SK-N-SH (cell line): ENCODE data around the gene CRIM1. TPM values are rescaled to one million over a fixed set of nuclear protein-coding genes. Genes with fewer than 3 reads are reported as not detected.

Experiments
- CTCF ChIA-PET: fragments of 300-600, 350-600 bp; formaldehyde crosslinking; extraction: SDS; loops from one replicate; lab custom pipeline; 2021; lab: Yijun Ruan, JAX
- POLR2A ChIA-PET: fragments of 350-600 bp; sonication (Branson Sonifier 250); formaldehyde crosslinking; extraction: SDS; loops from one replicate; lab custom pipeline; 2020; ENCODE audit warnings: antibody characterized with exemption, inconsistent platforms; lab: Yijun Ruan, JAX
- DNase-seq: peaks from one replicate; pipeline ENCODE4 v3.0.0; 2012
- H2AFZ ChIP-seq: fragments of 200-600 bp; sonication (generic); 2 replicates; pipeline ENCODE4 v1.8.1; 2016; ENCODE audit warnings: antibody characterized with exemption, mild to moderate bottlenecking, low read depth
- H3F3A ChIP-seq: fragments of 200-600 bp; sonication (generic); replicated peaks from 2 replicates; pipeline ENCODE3; 2016; ENCODE audit warnings: antibody characterized with exemption, mild to moderate bottlenecking; ENCODE audit not compliant: insufficient read depth
- H3K27ac ChIP-seq, 2 experiments: fragments of 200-500 bp in 1 of 2; fragments of 200-600 bp in 1 of 2; sonication (Bioruptor generic) in 1 of 2; sonication (generic), shearing (Covaris generic) in 1 of 2; 2 replicates each; pipeline versions ENCODE4 v1.5.1 to v1.6.1; 2014 to 2016; ENCODE audit warnings: low read depth in 2 of 2, inconsistent platforms in 1 of 2, low read length in 1 of 2, mild to moderate bottlenecking in 1 of 2, mixed read lengths in 1 of 2
- H3K27me3 ChIP-seq: fragments of 200-600 bp; sonication (generic), shearing (Covaris generic); 2 replicates; pipeline ENCODE4 v1.6.1; 2016; ENCODE audit warnings: mixed run types; ENCODE audit not compliant: insufficient read depth
- H3K36me3 ChIP-seq, 2 experiments: fragments of 200-500 bp in 1 of 2; fragments of 200-600 bp in 1 of 2; sonication (Bioruptor generic) in 1 of 2; sonication (generic) in 1 of 2; replicated peaks in 1 of 2; 2 replicates each; pipeline versions ENCODE3 to v1.5.1; 2014 to 2016; ENCODE audit warnings: low read length in 1 of 2, mild to moderate bottlenecking in 1 of 2; ENCODE audit not compliant: insufficient read depth in 2 of 2, control insufficient read depth in 1 of 2
- H3K4me1 ChIP-seq, 2 experiments: fragments of 200-500 bp in 1 of 2; fragments of 200-600 bp in 1 of 2; sonication (Bioruptor generic) in 1 of 2; sonication (generic), shearing (Covaris generic) in 1 of 2; 2 replicates each; pipeline versions ENCODE4 v1.5.1 to v1.6.1; 2014 to 2016; ENCODE audit warnings: low read depth in 1 of 2, low read length in 1 of 2, mixed run types in 1 of 2; ENCODE audit not compliant: insufficient read depth in 2 of 2, control insufficient read depth in 1 of 2
- H3K4me2 ChIP-seq: fragments of 200-600 bp; sonication (generic), shearing (Covaris generic); 2 replicates; pipeline ENCODE4 v1.6.1; 2017; ENCODE audit warnings: mixed run types
- H3K4me3 ChIP-seq, 2 experiments: fragments of 200-500 bp in 1 of 2; fragments of 200-600 bp in 1 of 2; sonication (Bioruptor generic) in 1 of 2; sonication (generic), shearing (Covaris generic) in 1 of 2; 2 replicates each; pipeline versions ENCODE4 v1.5.1 to v1.8.1; 2014 to 2016; ENCODE audit warnings: low read depth in 2 of 2, inconsistent platforms in 1 of 2, low read length in 1 of 2, mild to moderate bottlenecking in 1 of 2, mixed read lengths in 1 of 2, moderate library complexity in 1 of 2
- H3K79me2 ChIP-seq: fragments of 200-600 bp; sonication (generic); 2 replicates; pipeline ENCODE4 v1.8.1; 2017; ENCODE audit warnings: mild to moderate bottlenecking; ENCODE audit not compliant: insufficient read depth
- H3K9ac ChIP-seq: fragments of 200-600 bp; sonication (generic); 2 replicates; pipeline ENCODE4 v1.6.1; 2017; ENCODE audit warnings: mixed run types
- H3K9me2 ChIP-seq: fragments of 200-600 bp; sonication (generic); 2 replicates; pipeline ENCODE4 v1.6.1; 2017; ENCODE audit warnings: mixed run types
- H3K9me3 ChIP-seq: fragments of 200-600 bp; sonication (generic); 2 replicates; pipeline ENCODE4 v1.6.1; 2017; ENCODE audit warnings: mixed run types, mild to moderate bottlenecking, moderate library complexity
- H4K20me1 ChIP-seq: fragments of 200-600 bp; sonication (generic); 2 replicates; pipeline ENCODE4 v1.6.1; 2017; ENCODE audit warnings: mild to moderate bottlenecking, mixed run types; ENCODE audit not compliant: insufficient read depth
- ELF1 ChIP-seq: IDR thresholded peaks from 2 replicates; pipeline ENCODE4 v1.4.0; 2012
- NRF1 ChIP-seq: IDR thresholded peaks from 2 replicates; pipeline ENCODE4 v1.6.1; 2012; ENCODE audit warnings: low read depth, mild to moderate bottlenecking, low read length
- RAD21 ChIP-seq: IDR thresholded peaks from 2 replicates; pipeline ENCODE4 v1.6.1; 2012; ENCODE audit warnings: mild to moderate bottlenecking, low read length
- RCOR1 ChIP-seq: fragments of 150-350 bp; IDR thresholded peaks from 2 replicates; pipeline ENCODE4 v1.6.1; 2017; ENCODE audit warnings: antibody characterized with exemption, low read length
- TAF1 ChIP-seq: IDR thresholded peaks from 2 replicates; pipeline ENCODE4 v1.6.1; 2012; ENCODE audit warnings: low read depth, mild to moderate bottlenecking, low read length, moderate library complexity, borderline replicate concordance
- WGBS: methylation state at CpG from one replicate; pipeline ENCODE4 v1.1.6; 2017; ENCODE audit warnings: low lambda C conversion rate; 5-methylcytosine and 5-hydroxymethylcytosine counted together
- polyA plus RNA-seq, 3 experiments: library from polyadenylated mRNA; depleted of rRNA; stranded (reverse); fragments of >200 nt; gene quantifications; 2 replicates each; pipeline ENCODE4 v1.2.3, GENCODE V29; 2012
- TF ChIP-seq, protein P1 (sequence below): IDR thresholded peaks from 2 replicates; pipeline ENCODE4 v1.6.1; 2012; ENCODE audit warnings: mild to moderate bottlenecking, low read depth, low read length, moderate library complexity
- TF ChIP-seq, protein P2 (sequence below): IDR thresholded peaks from 2 replicates; pipeline ENCODE4 v1.4.0; 2012; ENCODE audit warnings: low read depth, borderline replicate concordance
- TF ChIP-seq, protein P3 (sequence below): fragments of 150-350 bp; IDR thresholded peaks from 2 replicates; pipeline ENCODE4 v1.6.1; 2016; ENCODE audit warnings: mild to moderate bottlenecking, low read depth, low read length
- TF ChIP-seq, protein P4 (sequence below): IDR thresholded peaks from 2 replicates; pipeline ENCODE4 v1.4.0; 2012; ENCODE audit warnings: low read depth, borderline replicate concordance

Gene CRIM1
- polyA plus RNA-seq, 1 of the 3 experiments (the other 2 are of a cell fraction), result 244 TPM

DNA sequence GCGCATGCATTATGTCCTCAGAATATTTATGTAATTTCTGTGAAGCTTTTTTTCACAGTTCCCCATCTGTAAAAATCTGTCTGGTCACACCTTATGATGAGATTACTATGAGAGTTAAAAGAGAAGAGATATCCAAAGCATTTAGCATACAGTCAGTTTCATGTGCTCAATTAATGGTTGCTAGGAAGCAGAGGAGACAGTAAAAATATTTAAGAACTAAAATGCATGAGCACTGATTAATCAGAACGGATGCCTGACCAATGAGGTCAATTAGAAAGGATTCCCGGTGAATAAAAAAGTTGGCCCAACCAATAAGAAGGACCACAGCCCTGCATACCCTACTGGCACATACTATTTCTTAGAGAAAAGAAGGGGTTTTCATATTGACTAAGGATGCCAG lies 12.0 kb upstream of the CRIM1 start:
- no peaks in the 10 kb centered on the region for H3K79me2 ChIP-seq
- no peak overlapping the region for H2AFZ ChIP-seq
- peaks cover 0 to 15% of the 10 kb centered on the region in 2 experiments; a peak in 2 of 4 replicates for H3K4me1 ChIP-seq
- no peak overlapping the region for H3K4me3 ChIP-seq
- no peaks in the 10 kb centered on the region for H3K36me3 ChIP-seq
- WGBS, result 54% methylated on average over 3 of the region's 3 CpGs
- no peak overlapping the region for H3K9ac ChIP-seq
- ChIA-PET POLR2A (no interaction called here), CTCF (interaction anchor here (0.9 to 1.7 kb wide), 2 partner anchors 9 to 10 kb away, joined by 3 to 5 read pairs; no protein-coding TSS in a partner anchor)
- H3K9me3 ChIP-seq, result no peaks in the 10 kb centered on the region
- no peaks in the 10 kb centered on the region for H3K9me2 ChIP-seq
- H3K4me2 ChIP-seq, result no peak overlapping the region
- H3F3A ChIP-seq, result peaks cover 17% of the 10 kb centered on the region
- no peaks in the 10 kb centered on the region for H4K20me1 ChIP-seq
- no peak for DNase-seq
- TF ChIP-seq RAD21 (no peak), TAF1 (no peak), ELF1 (no peak), NRF1 (no peak), RCOR1 (no peak)
- TF ChIP-seq, protein P1, sequence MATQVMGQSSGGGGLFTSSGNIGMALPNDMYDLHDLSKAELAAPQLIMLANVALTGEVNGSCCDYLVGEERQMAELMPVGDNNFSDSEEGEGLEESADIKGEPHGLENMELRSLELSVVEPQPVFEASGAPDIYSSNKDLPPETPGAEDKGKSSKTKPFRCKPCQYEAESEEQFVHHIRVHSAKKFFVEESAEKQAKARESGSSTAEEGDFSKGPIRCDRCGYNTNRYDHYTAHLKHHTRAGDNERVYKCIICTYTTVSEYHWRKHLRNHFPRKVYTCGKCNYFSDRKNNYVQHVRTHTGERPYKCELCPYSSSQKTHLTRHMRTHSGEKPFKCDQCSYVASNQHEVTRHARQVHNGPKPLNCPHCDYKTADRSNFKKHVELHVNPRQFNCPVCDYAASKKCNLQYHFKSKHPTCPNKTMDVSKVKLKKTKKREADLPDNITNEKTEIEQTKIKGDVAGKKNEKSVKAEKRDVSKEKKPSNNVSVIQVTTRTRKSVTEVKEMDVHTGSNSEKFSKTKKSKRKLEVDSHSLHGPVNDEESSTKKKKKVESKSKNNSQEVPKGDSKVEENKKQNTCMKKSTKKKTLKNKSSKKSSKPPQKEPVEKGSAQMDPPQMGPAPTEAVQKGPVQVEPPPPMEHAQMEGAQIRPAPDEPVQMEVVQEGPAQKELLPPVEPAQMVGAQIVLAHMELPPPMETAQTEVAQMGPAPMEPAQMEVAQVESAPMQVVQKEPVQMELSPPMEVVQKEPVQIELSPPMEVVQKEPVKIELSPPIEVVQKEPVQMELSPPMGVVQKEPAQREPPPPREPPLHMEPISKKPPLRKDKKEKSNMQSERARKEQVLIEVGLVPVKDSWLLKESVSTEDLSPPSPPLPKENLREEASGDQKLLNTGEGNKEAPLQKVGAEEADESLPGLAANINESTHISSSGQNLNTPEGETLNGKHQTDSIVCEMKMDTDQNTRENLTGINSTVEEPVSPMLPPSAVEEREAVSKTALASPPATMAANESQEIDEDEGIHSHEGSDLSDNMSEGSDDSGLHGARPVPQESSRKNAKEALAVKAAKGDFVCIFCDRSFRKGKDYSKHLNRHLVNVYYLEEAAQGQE, result no peak
- TF ChIP-seq, protein P2, sequence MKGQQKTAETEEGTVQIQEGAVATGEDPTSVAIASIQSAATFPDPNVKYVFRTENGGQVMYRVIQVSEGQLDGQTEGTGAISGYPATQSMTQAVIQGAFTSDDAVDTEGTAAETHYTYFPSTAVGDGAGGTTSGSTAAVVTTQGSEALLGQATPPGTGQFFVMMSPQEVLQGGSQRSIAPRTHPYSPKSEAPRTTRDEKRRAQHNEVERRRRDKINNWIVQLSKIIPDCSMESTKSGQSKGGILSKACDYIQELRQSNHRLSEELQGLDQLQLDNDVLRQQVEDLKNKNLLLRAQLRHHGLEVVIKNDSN, result no peak
- TF ChIP-seq, protein P3, sequence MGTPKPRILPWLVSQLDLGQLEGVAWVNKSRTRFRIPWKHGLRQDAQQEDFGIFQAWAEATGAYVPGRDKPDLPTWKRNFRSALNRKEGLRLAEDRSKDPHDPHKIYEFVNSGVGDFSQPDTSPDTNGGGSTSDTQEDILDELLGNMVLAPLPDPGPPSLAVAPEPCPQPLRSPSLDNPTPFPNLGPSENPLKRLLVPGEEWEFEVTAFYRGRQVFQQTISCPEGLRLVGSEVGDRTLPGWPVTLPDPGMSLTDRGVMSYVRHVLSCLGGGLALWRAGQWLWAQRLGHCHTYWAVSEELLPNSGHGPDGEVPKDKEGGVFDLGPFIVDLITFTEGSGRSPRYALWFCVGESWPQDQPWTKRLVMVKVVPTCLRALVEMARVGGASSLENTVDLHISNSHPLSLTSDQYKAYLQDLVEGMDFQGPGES, result no peak
- TF ChIP-seq, protein P4, sequence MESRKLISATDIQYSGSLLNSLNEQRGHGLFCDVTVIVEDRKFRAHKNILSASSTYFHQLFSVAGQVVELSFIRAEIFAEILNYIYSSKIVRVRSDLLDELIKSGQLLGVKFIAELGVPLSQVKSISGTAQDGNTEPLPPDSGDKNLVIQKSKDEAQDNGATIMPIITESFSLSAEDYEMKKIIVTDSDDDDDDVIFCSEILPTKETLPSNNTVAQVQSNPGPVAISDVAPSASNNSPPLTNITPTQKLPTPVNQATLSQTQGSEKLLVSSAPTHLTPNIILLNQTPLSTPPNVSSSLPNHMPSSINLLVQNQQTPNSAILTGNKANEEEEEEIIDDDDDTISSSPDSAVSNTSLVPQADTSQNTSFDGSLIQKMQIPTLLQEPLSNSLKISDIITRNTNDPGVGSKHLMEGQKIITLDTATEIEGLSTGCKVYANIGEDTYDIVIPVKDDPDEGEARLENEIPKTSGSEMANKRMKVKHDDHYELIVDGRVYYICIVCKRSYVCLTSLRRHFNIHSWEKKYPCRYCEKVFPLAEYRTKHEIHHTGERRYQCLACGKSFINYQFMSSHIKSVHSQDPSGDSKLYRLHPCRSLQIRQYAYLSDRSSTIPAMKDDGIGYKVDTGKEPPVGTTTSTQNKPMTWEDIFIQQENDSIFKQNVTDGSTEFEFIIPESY, result no peak
- TF ChIP-seq, all 33 proteins: peak for 0
- H3K27me3 ChIP-seq, result no peaks in the 10 kb centered on the region
- no peak overlapping the region for H3K27ac ChIP-seq
